CD4-positive, alpha-beta T cell treated with Interleukin-15 for 1 hour (primary cell): ENCODE measurements around the gene PKNOX1.
"Not testable (repeated sequence)": the region's sequence is repeated elsewhere in the genome, so short reads cannot be mapped to it uniquely, and the experiment has no call there.

Experiments used
- DNase-seq: peaks from one replicate; pipeline ENCODE4 v3.0.0-alpha.2; 2020

PKNOX1 gene

GRCh38 chr21:43021756-43022600, 47.6 kb downstream of the PKNOX1 start:
- DNase-seq, result no peak

- no peak for DNase-seq
Measured at GRCh38 chr21:43023175-43023574, 48.8 kb downstream of the PKNOX1 start.

- no peak for DNase-seq
Measured at GRCh38 chr21:43024439-43025136, 50.2 kb downstream of the PKNOX1 start.

GRCh38 chr21:43025636-43026180, 51.3 kb downstream of the PKNOX1 start:
- no peak for DNase-seq

GRCh38 chr21:43027846-43028731, 53.7 kb downstream of the PKNOX1 start:
- no peak for DNase-seq

- DNase-seq, result no peak
Measured at GRCh38 chr21:43029785-43030184, 55.4 kb downstream of the PKNOX1 start.

- DNase-seq, result no peak
Measured at GRCh38 chr21:43031121-43031619, 56.8 kb downstream of the PKNOX1 start.

- DNase-seq, result no peak
Measured at GRCh38 chr21:43034101-43034500, 59.7 kb downstream of the PKNOX1 start.

- DNase-seq, result no peak
Measured at GRCh38 chr21:43034826-43035225, 60.5 kb downstream of the PKNOX1 start.

GRCh38 chr21:43036889-43037288, 62.5 kb downstream of the PKNOX1 start:
- peak; percentile 42 for DNase-seq

- not testable (repeated sequence) for DNase-seq
Measured at GRCh38 chr21:43037918-43038658, 63.7 kb downstream of the PKNOX1 start.

- DNase-seq, result not testable (repeated sequence)
Measured at GRCh38 chr21:43038659-43039044, 64.3 kb downstream of the PKNOX1 start.

- not testable (repeated sequence) for DNase-seq
Measured at GRCh38 chr21:43042169-43042568, 67.8 kb downstream of the PKNOX1 start.

GRCh38 chr21:43043291-43043690, 68.9 kb downstream of the PKNOX1 start:
- DNase-seq, result not testable (repeated sequence)

GRCh38 chr21:43044547-43044946, 70.2 kb downstream of the PKNOX1 start:
- not testable (repeated sequence) for DNase-seq

GRCh38 chr21:43045165-43045875, 71.0 kb downstream of the PKNOX1 start:
- not testable (repeated sequence) for DNase-seq

- not testable (repeated sequence) for DNase-seq
Measured at GRCh38 chr21:43045876-43046821, 71.8 kb downstream of the PKNOX1 start.

GRCh38 chr21:43053112-43053511, 78.8 kb downstream of the PKNOX1 start:
- not testable (repeated sequence) for DNase-seq

- not testable (repeated sequence) for DNase-seq
Measured at GRCh38 chr21:43062955-43063664, 88.7 kb downstream of the PKNOX1 start.
